C4-2B (cell line): ENCODE data around the gene PKN2.

Experiments
- CTCF ChIP-seq: fragments of 450-650 bp; conservative IDR thresholded peaks from 2 replicates; pipeline ENCODE4 v1.5.1; 2017; ENCODE audit warnings: mild to moderate bottlenecking
- ZFX ChIP-seq: fragments of 450-650 bp; IDR thresholded peaks from 2 replicates; pipeline ENCODE4 v1.6.1; 2017

DNA sequence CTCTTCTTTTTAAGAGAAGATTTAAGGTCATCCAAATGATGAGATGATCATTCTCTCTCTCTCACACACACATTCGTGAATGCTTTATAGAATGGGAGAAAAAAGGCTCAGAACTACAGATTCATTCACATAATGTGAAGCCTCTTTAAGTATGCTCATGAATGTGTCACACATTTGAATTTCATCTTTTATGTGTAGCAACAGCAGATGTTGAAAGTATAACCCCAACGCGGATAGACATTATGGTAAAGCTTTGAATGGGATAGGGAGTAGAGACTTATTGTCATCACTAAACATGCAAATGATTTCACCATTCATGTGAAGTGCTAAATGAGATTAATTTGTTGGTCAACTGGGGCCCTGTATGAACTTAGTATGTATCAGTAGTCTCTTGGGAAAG is 15.7 kb upstream of the PKN2 start:
- TF ChIP-seq CTCF (no peak), ZFX (no peak)
